HUDEP-2 (cell line): ENCODE data around the gene TMEM91.

Source experiments
- DNase-seq, 76 experiments: peaks; one replicate each; lab custom pipeline; 2025; ENCODE audit not compliant: unreplicated experiment in 76 of 76; lab: John Stamatoyannopoulos, UW

Gene TMEM91

GRCh38 chr19:41409288-41409687, 33.0 kb downstream of the TMEM91 start:
- no peak for DNase-seq

DNA sequence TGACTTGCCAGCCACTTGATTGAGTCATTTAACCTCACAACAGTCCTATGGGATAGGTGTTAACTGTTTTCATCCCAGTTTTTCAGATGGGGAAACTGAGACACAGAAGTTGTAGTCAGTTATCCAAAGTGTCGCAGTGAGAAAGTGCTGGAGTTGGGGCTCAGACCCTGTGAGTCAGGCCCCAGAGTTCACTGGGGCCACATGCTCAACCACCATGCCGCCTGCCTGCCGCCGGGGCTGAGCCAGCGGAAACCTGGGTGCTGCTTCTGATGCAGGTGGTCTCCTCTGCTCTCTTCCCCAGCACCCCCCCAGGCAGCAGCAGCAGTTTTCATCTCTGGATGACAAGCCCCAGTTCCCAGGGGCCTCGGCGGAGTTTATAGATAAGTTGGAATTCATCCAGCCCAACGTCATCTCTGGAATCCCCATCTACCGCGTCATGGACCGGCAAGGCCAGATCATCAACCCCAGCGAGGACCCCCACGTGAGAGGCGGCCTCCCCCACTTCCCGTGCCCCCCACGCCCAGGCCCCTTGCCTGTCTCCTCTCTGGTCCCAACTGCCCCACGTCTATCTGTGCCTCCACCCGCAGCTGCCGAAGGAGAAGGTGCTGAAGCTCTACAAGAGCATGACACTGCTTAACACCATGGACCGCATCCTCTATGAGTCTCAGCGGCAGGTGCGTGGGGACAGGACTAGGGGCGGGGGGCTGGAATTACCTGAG, 34.2 kb downstream of the TMEM91 start:
- no peak for DNase-seq

- DNase-seq = no peak
Measured at GRCh38 chr19:41411100-41411967, 35.0 kb downstream of the TMEM91 start.

- DNase-seq = no peak
Measured at GRCh38 chr19:41411968-41412265, 35.6 kb downstream of the TMEM91 start.

DNA sequence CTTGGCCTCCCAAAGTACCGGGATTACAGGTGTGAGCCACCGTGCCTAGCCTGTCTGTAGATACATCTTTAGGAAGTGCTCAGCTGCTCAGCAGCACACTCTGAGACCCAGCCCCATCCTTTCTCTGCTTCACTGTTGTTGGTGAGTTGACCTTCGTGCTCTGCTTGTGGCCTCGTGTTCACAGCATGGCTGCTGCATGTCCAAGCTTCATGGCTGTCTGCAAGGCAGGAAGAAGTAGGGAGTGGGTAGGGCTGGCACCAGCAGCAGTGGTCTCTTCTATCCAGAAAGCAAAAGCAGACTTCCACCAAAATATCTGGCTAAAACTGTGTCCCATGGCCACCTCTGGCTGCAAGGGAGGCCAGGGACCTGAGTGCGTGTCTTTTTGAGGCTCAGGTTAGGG, 36.6 kb downstream of the TMEM91 start:
- DNase-seq = no peak

DNA sequence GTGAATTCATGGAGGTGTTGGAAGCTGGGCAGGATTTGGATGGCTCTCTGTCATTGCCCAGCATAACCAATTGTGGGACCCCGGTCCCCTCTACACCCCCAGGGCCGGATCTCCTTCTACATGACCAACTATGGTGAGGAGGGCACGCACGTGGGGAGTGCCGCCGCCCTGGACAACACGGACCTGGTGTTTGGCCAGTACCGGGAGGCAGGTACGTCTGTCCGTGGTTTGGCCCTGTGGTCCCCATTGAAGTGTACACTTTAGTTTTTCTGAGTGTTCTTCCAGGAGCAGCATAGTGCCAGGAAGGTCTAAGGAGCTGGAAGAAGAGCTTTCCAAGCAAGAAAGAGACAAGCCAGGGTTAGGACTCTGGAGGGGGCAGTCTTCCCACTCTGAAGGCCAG, 37.6 kb downstream of the TMEM91 start:
- no peak for DNase-seq

- DNase-seq = no peak
Measured at GRCh38 chr19:41414461-41414860, 38.1 kb downstream of the TMEM91 start.

DNA sequence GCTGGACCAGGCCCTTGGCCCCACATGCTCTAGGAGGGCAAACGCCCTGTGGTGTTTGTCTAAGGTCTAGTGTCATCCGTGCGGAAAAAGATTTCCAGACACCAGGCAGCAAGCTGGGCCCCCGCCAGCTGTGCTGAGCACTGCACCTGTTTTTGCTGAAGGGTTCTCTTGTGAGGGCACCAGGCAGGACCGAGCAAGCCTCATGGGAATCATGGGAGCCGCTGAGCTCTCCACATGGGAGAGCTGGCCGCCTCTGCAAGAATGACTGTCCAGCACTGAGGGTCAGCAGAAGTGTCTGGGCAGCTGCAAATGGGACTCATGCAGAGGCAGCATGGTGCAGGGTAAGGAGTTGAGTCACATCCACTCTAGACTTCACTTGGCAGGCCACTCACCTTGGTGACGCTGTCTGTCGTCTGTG, 38.8 kb downstream of the TMEM91 start:
- no peak for DNase-seq

GRCh38 chr19:41416194-41416674, 39.9 kb downstream of the TMEM91 start:
- no peak for DNase-seq

DNA sequence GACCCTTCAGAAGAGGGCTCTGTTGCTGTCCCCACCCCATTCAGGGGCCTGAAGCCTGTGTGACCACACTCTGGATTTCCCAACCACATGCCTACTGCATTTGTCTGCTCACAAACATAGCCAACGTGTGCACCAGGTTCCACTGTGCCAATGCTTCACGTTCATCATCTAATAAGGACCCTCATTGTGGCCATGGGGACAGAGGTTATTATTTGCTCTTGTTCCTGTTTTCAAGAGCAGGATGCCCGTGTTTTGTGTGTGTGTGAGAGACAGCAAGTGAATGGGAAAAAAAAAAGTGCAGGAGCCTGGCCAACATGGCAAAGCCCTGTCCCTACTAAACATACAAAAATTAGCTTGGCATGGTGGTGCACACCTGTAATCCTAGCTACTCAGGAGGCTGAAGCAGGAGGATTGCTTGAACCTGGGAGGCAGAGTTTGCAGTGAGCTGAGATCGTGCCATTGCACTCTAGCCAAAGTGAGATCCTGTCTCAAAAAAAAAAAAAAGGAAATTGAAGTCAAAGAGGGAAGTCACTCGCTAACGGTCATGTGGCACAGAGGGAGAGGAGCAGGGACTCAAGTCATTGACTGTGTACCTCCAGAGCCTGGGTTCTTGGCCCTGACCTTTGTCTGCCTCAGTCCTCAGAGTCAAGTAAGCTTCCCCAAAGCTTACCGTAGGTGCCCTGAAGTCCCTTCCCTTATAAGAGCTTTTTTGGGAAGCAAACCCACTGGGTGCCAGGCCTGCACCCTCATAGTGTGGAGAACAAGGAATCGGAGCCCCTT, 44.0 kb downstream of the TMEM91 start:
- no peak for DNase-seq

- DNase-seq = no peak
Measured at GRCh38 chr19:41421314-41421713, 45.0 kb downstream of the TMEM91 start.

DNA sequence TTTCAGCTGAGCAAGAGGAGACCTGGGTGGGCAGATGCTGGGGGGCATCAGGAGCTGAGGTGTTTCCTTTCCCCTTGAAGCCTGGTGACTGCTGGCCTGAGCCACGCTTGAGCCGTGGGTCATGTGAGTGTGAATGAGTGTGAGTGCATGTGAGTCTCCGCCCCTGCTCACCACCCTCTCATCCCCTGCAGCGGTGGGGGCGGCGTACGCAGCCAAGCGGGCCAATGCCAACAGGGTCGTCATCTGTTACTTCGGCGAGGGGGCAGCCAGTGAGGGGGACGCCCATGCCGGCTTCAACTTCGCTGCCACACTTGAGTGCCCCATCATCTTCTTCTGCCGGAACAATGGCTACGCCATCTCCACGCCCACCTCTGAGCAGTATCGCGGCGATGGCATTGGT, 45.6 kb downstream of the TMEM91 start:
- no peak for DNase-seq

- DNase-seq = no peak
Measured at GRCh38 chr19:41422456-41422855, 46.1 kb downstream of the TMEM91 start.

DNA sequence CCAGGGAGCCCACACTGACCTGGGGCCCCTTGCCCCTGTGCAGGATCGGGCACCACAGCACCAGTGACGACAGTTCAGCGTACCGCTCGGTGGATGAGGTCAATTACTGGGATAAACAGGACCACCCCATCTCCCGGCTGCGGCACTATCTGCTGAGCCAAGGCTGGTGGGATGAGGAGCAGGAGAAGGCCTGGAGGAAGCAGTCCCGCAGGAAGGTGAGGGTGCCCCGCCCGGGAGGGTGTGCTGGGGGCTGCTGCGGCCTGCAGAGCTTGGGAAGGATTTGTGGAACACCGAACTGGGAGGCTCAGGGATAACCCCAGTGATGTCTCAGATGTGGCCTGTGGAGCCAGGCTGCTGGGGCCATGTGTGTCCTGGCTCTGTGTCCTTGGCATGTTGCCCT, 46.6 kb downstream of the TMEM91 start:
- DNase-seq = no peak

- no peak for DNase-seq
Measured at GRCh38 chr19:41424335-41425173, 48.2 kb downstream of the TMEM91 start.

- no peak for DNase-seq
Measured at GRCh38 chr19:41425174-41426115, 49.1 kb downstream of the TMEM91 start.

- DNase-seq = no peak
Measured at GRCh38 chr19:41426116-41426841, 49.9 kb downstream of the TMEM91 start.

DNA sequence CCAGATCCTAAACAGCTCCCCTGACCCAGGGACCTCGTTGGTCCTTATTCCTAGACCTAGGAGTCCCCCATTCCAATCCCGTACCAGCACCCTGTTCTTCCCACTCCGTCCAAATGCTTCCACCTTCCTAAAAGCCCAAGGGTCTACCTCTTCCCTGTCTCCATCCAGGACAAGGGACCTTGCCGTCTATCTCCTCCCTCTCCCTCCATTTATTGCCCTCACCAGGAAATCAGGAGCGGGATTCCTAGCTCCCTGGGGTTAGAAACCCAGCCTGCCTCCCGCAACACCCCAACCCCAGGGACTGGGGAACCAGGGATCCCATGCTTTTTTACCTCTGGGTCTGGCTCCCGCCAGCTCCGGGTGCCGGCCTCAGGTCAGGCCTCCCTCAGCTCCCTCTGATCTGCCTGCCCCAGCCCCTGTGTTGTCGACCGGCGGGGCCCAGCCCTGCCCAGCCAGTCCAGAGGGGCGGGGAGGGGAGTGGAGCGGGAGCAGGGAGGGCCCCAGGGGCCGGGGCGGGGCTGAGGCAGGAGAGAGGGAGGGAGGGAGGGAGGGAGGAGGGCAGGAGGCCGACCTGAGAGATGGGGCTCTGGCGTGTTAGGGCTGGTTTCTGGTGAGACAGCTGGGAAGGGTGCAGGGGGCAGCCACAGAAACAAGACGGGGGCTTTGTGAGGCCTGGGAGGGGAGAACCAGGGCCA, 50.8 kb downstream of the TMEM91 start, which contains the start of gene B3GNT8:
B3GNT8 (minus strand) TSS at position 423 of the 695 bp plus-strand sequence. CDS start 596 bp downstream, outside the sequence.
- DNase-seq = peak in 70 of 76 experiments; percentile 8 to 93 (median 76)
